GM19395 (cell line): ENCODE results near the gene PPM1L.
"Not testable (repeated sequence)": the region's sequence is repeated elsewhere in the genome, so short reads cannot be mapped to it uniquely, and the experiment has no call there.

Experiments used
- ATAC-seq: cut with Tn5 transposase; IDR thresholded peaks from one replicate; pipeline ENCODE4 v1.9.1; 2021; ENCODE audit warnings: mild to moderate bottlenecking, moderate library complexity; ENCODE audit not compliant: unreplicated experiment

Gene PPM1L

DNA sequence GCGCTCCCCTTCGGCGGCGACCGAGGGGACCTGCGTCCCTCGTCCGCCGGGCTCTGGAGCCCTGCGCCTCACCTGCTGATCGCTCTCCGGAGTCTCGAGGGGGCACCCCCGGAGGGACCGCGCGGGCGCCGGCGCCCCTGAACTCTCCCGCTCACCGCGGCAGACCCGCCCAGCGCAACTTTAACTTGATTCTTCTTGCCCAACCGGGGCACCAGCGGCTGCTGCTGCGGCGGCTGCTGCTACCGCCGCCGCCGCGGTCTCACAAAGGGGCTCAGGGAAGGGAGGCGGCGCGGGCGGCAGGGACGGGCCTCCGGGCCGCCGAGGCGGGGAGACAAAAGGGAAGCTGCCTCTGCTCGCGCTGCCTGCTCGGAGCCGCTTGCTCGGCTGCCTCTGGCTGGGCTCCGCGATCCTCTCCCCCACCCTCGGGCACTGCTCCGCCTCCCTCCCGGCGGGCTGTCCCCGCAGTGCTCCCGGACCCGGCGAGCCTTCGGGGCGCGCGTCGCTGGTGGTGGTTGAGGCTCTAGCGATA is at the start of gene PPM1L:
TSS of gene PPM1L (plus strand) at position 456 of the 529 bp plus-strand sequence.
- ATAC-seq, result peak; percentile 57

DNA sequence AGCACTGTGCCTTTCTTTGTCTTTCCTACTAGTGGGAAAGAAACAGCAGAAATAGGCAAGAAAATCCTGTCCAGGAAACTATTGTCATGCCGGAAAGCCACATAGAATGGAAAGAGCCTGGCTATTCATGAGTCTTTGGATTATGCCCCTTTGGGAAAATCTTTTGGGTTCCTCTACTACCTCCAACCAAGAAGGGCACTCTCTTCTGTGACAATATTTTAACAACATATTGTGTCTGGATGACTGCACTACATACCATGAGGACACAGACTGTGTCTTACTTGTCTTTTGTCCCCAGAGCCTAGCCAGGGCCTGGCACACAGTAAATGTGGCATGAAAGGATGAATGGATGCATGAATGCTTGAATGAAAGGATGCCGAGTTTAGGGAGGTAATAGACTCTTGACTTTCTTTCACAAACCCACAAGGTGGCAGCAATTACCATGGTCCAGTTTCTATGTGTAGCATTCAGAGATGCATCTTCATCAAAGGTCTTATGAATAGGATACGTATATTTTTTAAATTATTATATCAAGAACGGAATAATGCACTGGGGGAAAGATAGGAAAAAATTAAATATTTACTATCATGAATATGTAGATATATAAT is 48.7 kb upstream of the PPM1L start:
- ATAC-seq, result peak; percentile 66

DNA sequence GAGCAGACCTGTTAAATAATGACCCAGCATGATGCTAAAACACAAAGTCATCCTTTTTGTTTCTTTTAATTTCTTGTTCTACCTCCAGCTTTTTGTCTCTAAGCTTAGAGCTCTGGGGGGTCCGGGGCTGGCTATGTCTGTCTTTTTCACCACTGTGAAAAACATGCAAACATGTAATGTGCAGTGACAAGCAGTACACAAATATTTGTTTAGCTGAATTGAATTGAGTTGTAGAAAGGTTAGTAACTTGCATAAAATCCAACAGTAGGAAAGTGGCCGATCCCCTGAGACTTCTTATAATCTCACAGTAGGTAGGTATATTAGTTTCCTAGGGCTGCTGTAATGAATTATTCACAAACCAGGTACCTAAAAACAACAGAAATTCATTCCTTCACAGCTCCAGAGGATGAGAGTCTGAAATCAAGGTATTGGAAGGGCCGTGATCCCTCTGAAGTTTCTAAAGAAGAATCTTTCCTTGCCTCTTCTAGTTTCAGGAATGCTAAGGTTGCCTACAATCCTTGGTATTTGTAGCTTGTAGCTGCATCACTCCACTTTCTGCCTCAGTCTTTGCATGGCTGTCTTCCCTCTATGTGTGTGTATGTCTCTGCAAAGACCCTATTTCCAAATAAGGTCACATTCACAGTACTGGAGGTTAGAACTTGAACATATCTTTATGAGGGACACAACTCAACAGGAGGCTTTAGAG is 46.4 kb upstream of the PPM1L start:
- ATAC-seq, result no peak

DNA sequence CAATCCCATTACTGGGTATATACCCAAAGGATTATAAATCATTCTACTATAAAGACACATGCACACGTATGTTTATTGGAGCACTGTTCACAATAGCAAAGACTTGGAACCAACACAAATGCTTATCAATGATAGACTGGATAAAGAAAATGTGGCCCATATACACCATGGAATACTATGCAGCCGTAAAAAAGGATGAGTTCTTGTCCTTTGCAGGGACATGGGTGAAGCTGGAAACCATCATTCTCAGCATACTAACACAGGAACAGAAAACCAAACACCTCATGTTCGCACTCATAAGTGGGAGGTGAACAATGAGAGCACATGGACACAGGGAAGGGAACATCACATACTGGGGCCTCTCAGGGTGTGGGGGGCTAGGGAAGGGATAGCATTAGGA is 42.9 kb upstream of the PPM1L start:
- not testable (repeated sequence) for ATAC-seq

DNA sequence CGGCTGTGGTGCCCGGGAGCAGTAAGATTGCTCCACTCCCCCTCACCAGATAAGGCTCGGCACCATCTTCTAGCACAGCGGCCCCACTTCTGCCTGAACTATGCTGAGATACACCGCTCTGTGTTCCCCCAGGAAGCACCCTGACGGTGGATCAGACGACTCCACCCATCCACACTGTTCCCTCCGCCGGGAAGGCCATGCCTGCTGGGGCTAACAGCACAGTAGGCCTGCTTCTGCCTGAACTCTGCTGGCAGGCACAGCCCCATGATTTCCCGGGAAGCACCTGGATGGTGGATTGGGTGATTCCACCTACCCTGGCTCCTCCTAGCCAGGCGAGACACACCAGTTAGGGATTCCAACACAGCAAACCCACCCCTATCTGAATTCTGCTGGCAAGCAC is 36.3 kb upstream of the PPM1L start:
- ATAC-seq, result no peak

DNA sequence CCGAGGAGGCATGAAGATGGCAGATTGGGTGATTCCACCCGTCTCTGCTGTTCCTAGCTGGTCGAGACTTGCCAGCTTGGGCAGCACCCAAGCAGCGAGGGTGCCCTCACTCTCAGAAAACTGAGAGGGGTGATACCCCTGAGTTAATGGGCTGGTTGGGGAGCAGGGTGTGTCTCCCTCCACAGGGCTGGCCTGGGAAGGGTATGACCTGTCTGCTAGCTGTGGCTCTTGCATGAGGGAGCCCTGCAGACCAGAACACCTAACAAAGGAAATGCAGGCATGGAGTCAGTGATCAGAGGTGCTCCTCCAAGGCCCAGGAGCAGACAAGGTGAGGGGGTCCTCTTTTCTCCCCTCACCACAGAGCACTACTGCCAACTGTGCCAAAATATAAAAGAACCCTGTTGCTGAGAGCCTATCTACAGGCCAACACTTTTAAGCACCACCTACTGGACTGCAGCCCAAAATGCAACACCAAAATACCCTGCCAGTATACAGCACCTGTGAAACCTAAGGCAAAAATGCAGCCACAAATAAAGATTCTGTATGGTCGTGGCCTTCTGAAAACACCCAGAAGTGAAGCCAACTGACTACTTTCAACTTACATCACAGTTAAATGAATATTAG is 35.8 kb upstream of the PPM1L start:
- no peak for ATAC-seq

DNA sequence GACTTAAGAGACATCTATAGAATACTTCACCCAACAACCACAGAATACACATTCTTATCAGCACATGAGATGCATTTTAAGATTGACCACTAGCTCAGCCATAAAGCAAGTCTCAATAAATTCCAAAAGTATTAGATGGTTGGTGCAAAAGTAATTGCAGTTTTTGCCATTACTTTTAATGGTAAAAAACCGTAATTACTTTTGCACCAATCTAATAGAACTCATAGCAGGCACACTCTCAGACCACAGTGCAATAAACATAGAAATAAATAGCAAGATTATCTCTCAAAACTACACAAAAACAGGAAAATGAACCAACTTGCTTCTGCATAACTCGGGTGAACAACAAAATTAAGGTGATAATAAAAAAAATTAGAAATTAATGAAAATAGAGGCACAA is 33.7 kb upstream of the PPM1L start:
- ATAC-seq, result no peak

DNA sequence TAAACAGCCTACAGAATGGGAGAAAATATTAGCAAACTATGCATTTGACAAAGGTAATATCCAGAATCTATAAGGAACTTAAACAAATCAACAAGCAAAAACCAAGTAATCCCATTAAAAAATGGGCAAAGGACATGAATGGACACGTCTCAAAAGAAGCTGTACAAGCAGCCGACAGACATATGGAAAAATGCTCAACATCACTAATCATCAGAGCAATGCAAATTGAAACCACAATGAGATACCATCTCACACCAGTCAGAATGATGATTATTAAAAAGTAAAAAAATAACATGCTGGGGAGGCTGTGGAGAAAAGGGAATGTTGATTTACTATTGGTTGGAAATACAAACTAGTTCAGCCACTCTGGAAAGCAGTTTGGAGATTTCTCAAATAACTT is 30.7 kb upstream of the PPM1L start:
- no peak for ATAC-seq

DNA sequence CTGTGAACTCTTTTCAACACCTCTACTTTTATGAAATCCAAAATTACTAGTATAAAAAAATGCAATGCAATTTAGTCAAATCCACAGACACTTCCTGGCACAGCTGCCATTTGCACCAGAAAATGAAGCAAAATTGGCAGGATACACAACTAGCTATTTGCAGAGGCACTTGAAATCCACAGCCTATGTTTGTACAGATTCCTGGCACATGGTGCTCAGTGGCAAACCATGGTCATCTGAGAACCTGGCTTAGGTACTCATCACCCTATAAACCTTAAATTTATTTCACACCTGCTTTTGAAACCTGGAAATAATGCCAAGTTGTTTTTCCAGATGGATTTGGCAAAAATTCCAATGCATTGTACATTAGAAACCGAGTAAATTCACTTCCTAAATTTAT is 20.2 kb upstream of the PPM1L start:
- ATAC-seq, result no peak

DNA sequence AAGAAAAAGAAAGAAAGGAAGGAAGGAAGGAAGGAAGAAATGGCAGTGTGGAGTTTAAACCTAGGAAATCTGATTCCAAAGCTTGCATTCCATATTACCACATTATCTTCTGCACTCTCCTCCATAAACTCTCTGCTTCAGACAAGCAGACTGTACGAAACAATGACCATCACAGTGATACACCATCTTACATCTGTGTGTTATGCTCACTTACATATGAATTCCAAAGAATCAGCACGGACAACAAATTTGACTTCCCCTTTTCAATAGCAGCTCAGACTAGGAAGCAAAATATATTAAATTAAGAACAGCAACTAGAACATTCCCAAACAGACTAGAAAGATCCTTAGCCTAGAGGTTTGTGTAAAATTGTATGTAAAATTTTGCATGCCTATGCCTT is 18.0 kb upstream of the PPM1L start:
- no peak for ATAC-seq

DNA sequence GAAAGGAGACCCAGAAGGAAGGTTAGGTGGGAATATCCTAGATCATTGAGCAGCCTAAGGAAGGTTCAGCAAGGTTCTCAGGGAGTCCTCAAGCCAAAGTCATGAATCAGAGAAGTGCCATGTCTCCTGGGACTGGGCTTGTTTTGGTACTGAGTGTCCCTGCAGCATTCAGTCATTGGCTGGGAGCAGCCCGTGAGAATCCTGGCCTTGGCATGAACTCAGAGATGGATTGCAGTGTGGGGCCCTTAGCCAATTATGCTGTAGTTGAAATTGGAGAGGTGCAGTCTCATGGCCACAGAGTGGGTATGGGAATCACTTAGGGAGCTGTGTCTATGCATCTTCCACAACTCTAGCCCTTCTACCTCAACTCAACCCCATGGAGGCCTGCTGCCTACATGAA is 17.0 kb upstream of the PPM1L start:
- no peak for ATAC-seq

DNA sequence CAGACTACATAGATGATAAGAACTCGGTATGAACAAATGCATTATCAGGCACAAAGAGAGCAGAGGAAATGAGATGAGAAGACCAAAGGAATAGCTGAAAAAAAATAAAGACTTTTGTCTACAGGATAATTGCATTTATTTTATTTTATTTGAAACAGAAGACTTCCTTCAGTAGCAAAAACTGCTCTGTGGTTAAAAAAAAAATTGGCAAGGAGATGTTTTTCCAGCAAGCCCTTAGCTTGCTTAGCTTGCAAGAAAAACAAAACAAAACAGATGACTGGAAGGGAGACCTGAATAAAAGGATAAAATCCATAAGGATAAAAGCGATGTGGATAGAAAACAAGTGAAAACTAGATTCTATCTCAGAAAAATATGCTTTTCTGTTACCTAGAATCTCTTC is 9.1 kb upstream of the PPM1L start:
- ATAC-seq, result no peak

DNA sequence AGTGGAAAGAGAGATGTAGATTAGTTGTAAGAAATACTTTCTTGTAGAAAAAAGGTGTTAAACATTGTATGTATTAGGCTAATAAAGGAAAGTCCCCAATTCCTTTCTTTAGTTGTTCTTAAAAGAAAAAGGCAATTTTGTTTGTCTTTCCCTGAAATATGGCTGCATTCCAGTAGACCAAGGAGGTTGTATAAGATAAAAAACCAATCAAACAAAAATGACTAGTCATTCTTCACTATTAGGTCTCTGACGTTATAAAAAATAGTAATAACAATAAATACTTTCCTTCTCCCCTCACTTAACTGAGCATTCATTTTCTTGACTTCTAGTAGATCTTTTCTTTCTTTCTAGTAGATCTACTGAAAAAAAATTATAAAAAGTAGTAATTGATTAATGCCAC is 8.6 kb upstream of the PPM1L start:
- ATAC-seq, result no peak

DNA sequence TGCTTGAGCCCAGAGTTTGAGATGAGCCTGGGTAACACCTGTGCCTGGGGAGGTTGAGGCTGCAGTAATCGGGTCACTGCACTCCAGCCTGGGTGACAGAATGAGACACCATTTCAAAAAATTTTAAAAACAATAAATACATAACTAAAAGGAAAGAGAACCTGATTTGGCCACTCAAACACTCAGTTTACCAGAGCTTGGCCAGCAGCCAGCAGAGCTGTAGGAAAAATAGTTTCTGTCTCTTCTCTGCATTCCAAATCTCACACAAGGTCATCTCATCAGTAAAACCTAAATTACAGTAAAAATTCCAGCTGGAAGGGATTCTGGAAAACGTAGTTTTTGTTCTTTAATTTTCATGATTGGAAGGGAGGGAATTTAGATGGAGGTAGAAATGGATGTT is 7.8 kb upstream of the PPM1L start:
- ATAC-seq, result no peak

DNA sequence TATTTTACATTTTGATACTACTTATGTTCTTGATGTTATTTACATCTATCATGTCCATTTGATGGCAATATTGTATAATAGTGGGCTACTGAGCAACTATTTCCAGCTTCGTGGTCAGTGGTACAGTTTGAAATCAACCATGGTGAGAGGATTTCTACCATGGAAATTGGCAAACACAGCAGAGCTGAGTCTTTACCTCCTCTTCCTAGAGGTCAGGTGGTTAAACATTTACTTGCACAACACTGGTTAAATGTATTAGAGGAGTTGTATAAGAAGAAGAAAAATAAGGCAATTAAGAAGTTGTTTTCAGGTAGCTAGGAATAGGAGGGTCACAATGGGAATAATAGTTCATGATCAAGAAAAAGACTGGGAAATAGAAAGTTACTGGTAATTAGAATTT is 7.2 kb upstream of the PPM1L start:
- ATAC-seq, result no peak

DNA sequence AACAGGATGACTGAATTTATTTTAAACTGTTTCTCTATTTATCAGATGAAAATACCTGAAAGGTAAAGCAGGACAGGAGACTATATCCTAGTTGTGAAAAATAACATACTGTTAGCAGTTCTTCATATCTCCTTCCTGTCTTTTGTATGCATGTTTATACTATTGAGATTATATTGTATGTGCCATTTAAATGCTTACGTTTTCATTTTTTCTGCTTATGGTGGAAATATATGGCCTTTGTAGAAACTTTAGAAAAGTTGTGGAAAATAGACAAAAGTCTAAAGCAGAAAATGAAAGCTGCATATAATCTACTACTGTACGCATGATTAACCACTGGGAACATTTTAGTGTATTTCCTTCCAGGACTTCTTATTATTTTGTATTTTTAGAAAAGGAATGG is 2.1 kb upstream of the PPM1L start:
- no peak for ATAC-seq

DNA sequence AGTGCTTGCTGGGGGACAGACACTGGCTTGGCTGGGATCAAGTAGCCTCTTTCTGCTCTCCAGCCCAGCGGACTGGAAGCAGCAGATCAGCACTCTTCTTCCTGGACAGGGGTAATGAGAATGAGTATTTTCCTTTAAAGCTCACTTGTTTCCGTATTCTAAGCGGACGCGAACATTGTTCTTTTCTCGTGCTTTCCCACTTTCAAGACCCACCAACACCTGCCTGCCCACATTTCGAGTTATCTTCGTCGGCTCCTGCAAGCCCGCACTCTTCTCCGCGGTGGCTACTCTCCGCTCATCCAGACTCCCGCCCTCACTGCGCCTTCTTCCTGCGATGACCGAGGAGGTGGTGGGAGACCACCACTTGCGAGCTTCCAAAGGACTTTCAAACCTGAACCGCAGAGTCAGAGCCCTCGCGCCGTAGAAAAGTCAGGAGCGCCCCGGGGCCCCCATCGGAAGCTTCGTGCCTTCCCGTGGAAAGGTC is 1.6 kb upstream of the PPM1L start:
- no peak for ATAC-seq

DNA sequence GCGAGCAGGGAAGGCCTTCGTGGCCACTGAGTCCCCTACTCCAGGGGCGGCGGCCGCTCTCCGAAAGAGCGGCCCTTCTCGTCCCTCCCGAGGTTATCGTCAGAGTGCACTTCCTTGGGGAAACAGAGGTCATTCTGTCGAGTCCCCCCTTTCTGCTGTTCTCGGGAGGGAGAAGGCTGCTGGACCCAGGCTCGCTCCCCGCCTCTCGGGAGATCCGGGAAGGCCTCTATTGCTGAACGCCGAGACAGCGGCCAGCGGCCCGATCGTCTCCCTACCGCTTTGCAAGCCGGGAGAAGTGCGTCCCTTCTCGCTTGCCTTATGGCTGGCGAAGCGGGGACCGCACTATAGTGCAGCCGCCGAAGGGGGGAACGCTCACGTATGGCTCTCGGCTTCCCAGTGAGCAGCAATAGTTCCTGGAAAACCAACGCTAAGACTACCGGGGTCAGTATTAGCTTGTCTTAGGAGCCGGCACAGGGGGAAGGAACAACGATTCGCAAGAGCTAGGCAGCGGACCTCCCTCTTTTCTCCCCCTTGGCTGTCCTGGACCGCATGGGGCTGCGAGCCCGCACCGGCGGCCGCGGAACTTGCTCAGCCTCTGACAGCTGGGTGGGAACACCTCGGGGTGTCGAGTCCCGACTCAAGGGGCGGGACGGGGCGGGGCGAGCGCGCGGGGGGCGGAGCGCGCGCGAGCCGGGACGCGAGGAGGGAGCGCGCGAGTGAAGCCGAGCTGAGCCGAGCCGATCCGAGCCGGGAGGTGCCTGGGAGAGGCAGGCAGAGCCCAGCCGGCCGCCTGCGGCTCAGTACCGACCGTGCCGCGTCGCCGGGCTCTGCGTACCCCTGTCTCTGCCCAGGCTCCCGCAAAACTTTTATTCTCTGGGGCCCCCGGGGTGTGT is 930 bp upstream of the PPM1L start:
- ATAC-seq, result peak; percentile 86

DNA sequence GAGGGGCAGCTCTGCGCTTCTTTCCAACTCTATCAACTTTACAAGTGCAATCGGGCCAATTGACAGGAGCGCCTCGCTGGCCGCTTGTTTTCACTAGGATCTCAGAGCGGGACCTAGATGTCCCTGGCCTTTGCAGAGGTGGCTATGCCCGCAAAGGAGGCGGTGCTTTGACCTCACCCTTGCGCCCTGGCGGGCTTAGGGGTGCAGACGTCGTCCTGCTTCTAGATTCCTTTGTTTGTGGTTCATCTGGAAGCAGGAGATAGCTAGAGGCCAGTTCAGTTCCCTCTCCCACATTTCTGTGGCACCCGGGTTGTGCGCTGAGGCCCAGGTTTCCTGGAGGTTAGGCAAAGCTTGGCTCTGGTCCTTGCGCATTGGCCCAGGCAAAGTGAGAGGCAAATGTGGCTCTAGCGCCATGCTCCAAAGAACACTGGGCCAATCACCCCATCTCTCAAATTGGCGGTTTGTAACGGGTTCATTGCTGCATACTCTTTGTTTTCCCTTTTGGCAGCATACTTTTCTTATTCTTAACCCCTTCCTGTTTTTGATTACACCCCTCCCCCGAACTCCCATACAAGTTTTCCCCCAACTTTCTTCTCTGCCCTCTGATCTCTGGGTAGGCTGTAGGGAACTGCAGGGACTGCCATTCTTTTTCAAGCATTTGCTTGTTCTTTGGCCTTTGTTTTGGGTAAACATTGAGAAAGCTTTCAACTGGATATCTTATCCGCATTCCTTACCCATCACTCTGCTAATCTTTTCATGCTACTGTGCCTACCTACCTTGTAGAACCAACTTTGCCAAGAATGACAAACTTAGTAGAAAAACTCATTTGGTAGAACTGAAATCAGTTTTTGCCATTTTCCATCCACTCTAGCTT is 1.4 kb downstream of the PPM1L start:
- ATAC-seq, result no peak

DNA sequence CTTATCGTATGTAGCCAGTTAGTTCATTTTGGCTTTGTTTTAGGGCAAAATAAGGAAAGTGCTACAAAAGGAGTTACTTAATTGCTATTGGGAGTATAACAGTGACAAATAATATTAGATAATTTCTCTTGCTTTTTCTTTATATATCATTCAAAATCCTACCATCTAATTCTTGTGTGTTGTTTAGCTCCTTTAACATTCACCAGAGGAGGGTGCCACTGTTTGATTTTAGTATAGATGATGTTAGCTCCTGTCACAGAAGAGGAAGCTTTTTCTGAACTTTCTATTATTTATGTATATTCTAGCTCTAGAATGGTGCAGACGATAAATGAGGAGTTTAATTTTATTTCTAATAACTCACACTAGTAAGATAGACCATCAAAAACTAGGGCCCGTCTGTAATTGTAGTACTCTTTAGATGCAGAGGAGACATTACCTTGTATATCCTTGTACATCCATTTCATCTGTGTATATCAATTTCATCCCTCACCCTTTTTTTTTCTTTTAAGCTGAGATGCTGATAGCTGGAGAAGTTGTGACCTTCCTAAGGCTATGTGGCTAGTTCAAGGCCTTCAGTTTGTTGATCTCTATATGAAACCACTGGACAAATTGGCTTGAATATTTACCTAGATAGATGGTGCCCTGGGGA is 3.0 kb downstream of the PPM1L start:
- ATAC-seq, result no peak
